Esophagus squamous epithelium (tissue), 4 donors: ENCODE data around the gene TF.

ENCODE experiments used
- CTCF ChIP-seq, 6 experiments: fragments of 450-650 bp in 4 of 6; fragments of 200-600 bp in 2 of 6; sonication (generic) in 2 of 6; IDR thresholded peaks; one replicate each; pipeline ENCODE4 v1.5.1; 2016 to 2019; ENCODE audit warnings: antibody characterized with exemption in 6 of 6, mild to moderate bottlenecking in 4 of 6, moderate library complexity in 4 of 6
- POLR2A ChIP-seq, 4 donors: fragments of 450-650 bp; IDR thresholded peaks; one replicate each; pipeline ENCODE4 v1.6.1; 2017; ENCODE audit warnings: antibody characterized with exemption in 4 of 4, mild to moderate bottlenecking in 4 of 4, moderate library complexity in 3 of 4

GRCh38 chr3:133827684-133828083, 81.5 kb downstream of the TF start:
- TF ChIP-seq CTCF (IDR thresholded peaks at IDR 0.05) (no peak), POLR2A (IDR thresholded peaks at IDR 0.05) (no peak)
